ENCODE data around the gene CLPSL1.

The CLPSL1 gene

GRCh38 chr6:35782424-35782823, 1.6 kb downstream of the CLPSL1 start:
- H3K79me2 ChIP-seq (ENCODE audit: insufficient read depth, low read length): no peaks in the 10 kb centered on the region
- H3K4me1 ChIP-seq (ENCODE audit: insufficient read depth, low read length): no peaks in the 10 kb centered on the region
- H3K9ac ChIP-seq (ENCODE audit: low read depth, low read length): no peak overlapping the region
- no peaks in the 10 kb centered on the region for H4K20me1 ChIP-seq (ENCODE audit: insufficient read depth, low read length)
- H3K4me3 ChIP-seq (ENCODE audit: low read depth in 1 of 2, low read length in 2 of 2): no peak overlapping the region
- H3K27ac ChIP-seq (ENCODE audit: low read length): no peak overlapping the region
- DNase-seq (no peak), ATAC-seq (ENCODE audit: insufficient read depth, low read depth) (no peak)
- no peak overlapping the region for H2AFZ ChIP-seq (ENCODE audit: low read depth, low read length)
- H3K27me3 ChIP-seq (ENCODE audit: insufficient read depth, low read length, poor library complexity): no peaks in the 10 kb centered on the region
- H3K9me3 ChIP-seq (ENCODE audit: insufficient read depth, low read length, severe bottlenecking): no peaks in the 10 kb centered on the region
- TF ChIP-seq EZH2 (IDR thresholded peaks at IDR 0.05; ENCODE audit: borderline replicate concordance, low read depth, low read length, severe bottlenecking) (no peak), CTCF (IDR thresholded peaks at IDR 0.05; ENCODE audit: borderline replicate concordance, extremely low read depth, low read length, poor library complexity, severe bottlenecking) (no peak)
- H3K4me2 ChIP-seq (ENCODE audit: insufficient read depth, low read length): no peak overlapping the region
- H3K36me3 ChIP-seq (ENCODE audit: insufficient read depth, low read length): no peaks in the 10 kb centered on the region

GRCh38 chr6:35784200-35784599, 3.4 kb downstream of the CLPSL1 start:
- Histone ChIP-seq H3K27ac (ENCODE audit: low read length) (no peak overlapping the region), H3K27me3 (ENCODE audit: insufficient read depth, low read length, poor library complexity) (peaks cover 6% of the 10 kb centered on the region), H3K4me1 (ENCODE audit: insufficient read depth, low read length) (no peaks in the 10 kb centered on the region), H2AFZ (ENCODE audit: low read depth, low read length) (no peak overlapping the region), H3K9me3 (ENCODE audit: insufficient read depth, low read length, severe bottlenecking) (no peaks in the 10 kb centered on the region), H3K36me3 (ENCODE audit: insufficient read depth, low read length) (no peaks in the 10 kb centered on the region), H3K79me2 (ENCODE audit: insufficient read depth, low read length) (no peaks in the 10 kb centered on the region), H3K9ac (ENCODE audit: low read depth, low read length) (no peak overlapping the region), H3K4me2 (ENCODE audit: insufficient read depth, low read length) (no peak overlapping the region), H3K4me3 (ENCODE audit: low read depth in 1 of 2, low read length in 2 of 2) (no peak overlapping the region), H4K20me1 (ENCODE audit: insufficient read depth, low read length) (no peaks in the 10 kb centered on the region)
- no peak for ATAC-seq (ENCODE audit: insufficient read depth, low read depth)
- no peak for DNase-seq
- TF ChIP-seq EZH2 (IDR thresholded peaks at IDR 0.05; ENCODE audit: borderline replicate concordance, low read depth, low read length, severe bottlenecking): no peak
- TF ChIP-seq CTCF (IDR thresholded peaks at IDR 0.05; ENCODE audit: borderline replicate concordance, extremely low read depth, low read length, poor library complexity, severe bottlenecking): no peak

GRCh38 chr6:35786272-35786671, 5.5 kb downstream of the CLPSL1 start:
- no peak overlapping the region for H3K9ac ChIP-seq (ENCODE audit: low read depth, low read length)
- no peaks in the 10 kb centered on the region for H3K9me3 ChIP-seq (ENCODE audit: insufficient read depth, low read length, severe bottlenecking)
- ATAC-seq (ENCODE audit: insufficient read depth, low read depth): no peak

More at GRCh38 chr6:35786272-35786671, 5.5 kb downstream of the CLPSL1 start:
- TF ChIP-seq EZH2 (IDR thresholded peaks at IDR 0.05; ENCODE audit: borderline replicate concordance, low read depth, low read length, severe bottlenecking): no peak
- TF ChIP-seq CTCF (IDR thresholded peaks at IDR 0.05; ENCODE audit: borderline replicate concordance, extremely low read depth, low read length, poor library complexity, severe bottlenecking): no peak
- H2AFZ ChIP-seq (ENCODE audit: low read depth, low read length): no peak overlapping the region
- H3K4me1 ChIP-seq (ENCODE audit: insufficient read depth, low read length): no peaks in the 10 kb centered on the region
- DNase-seq: no peak
- H3K4me3 ChIP-seq (ENCODE audit: low read depth in 1 of 2, low read length in 2 of 2): no peak overlapping the region
- no peaks in the 10 kb centered on the region for H4K20me1 ChIP-seq (ENCODE audit: insufficient read depth, low read length)
- H3K27me3 ChIP-seq (ENCODE audit: insufficient read depth, low read length, poor library complexity): peaks cover 6% of the 10 kb centered on the region
- no peak overlapping the region for H3K27ac ChIP-seq (ENCODE audit: low read length)
- H3K4me2 ChIP-seq (ENCODE audit: insufficient read depth, low read length): no peak overlapping the region
- no peaks in the 10 kb centered on the region for H3K79me2 ChIP-seq (ENCODE audit: insufficient read depth, low read length)
- no peaks in the 10 kb centered on the region for H3K36me3 ChIP-seq (ENCODE audit: insufficient read depth, low read length)
